GM23248 (cell line): ENCODE measurements around the gene TSPYL6.

Source experiments
- EZH2 ChIP-seq: fragments of 200-600 bp; sonication (generic); IDR thresholded peaks from 2 replicates; pipeline ENCODE4 v1.6.1; 2018; ENCODE audit warnings: antibody characterized with exemption, mild to moderate bottlenecking; ENCODE audit not compliant: insufficient read depth, poor library complexity, severe bottlenecking
- EZH2phosphoT487 ChIP-seq: fragments of 200-600 bp; sonication (generic); IDR thresholded peaks from 2 replicates; pipeline ENCODE4 v1.6.1; 2018; ENCODE audit warnings: antibody characterized with exemption, moderate library complexity, mild to moderate bottlenecking, low read depth; ENCODE audit not compliant: insufficient read depth

DNA sequence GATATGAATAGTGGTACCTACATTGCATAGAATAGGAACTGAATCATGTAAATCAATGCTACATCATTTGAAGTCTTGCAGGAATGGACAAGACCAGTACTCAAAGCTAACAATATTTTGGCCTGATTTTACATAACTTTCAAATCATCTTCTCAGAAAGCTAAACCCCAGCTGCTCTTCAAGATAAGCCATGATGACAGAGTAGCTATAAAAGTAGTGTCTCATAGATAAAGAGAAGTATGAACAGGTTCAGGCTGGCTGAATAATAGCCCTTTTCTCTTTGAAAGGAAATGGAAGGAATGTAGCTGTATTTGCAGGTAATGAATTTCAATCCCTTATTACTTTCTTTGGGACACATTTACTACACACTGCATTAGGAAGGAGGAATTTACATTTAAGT, 28.2 kb downstream of the TSPYL6 start:
- TF ChIP-seq EZH2phosphoT487 = no peak
- TF ChIP-seq EZH2 = no peak
